Activated naive CD8-positive, alpha-beta T cell treated with anti-CD3 and anti-CD28 coated beads, Interleukin-2, amount 50 U/mL, for 16 hours (primary cell): ENCODE data around the gene FMNL3.

Experiments used
- DNase-seq: peaks from one replicate; pipeline ENCODE4 v3.0.0-alpha.2; 2020; ENCODE audit warnings: low read depth, low spot score

FMNL3 gene

DNA sequence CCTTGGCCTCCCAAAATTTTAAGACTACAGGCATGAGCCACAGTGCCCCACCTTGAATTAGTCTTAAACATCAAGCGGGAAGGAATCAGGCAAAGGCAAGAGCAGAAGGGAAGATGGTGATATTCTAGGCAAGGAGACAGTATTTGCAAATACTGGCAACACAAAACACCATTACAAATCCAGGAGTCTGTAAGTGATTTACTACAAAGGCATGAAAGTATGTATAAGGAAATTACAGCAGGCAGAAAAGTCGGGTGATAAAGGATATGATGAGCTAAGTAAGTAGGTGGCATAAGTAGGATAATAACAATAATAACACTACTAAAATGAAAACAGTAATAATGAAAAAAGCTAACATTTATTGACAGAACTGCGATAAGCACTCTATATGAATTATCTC is 28.5 kb downstream of the FMNL3 start:
- DNase-seq: no peak

DNA sequence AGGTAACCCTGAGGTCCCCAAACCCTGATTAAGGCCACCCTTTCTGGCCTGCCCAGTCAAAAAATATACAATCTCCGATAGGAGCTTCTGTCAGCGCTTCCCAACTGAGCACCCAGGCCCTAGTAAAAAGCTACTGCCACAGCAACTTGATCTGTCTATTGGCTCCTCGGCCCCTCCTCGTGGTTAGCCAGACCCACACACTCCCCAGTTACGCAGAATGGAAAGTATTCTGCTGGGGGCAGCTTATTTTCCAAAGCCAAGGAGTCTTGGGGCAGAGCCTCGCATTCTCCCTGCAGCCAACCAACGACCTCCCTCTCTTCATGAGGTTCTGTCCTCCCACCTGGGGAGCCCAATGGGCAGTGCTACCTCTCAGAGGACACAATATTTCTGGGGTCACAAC is 32.1 kb downstream of the FMNL3 start:
- no peak for DNase-seq

DNA sequence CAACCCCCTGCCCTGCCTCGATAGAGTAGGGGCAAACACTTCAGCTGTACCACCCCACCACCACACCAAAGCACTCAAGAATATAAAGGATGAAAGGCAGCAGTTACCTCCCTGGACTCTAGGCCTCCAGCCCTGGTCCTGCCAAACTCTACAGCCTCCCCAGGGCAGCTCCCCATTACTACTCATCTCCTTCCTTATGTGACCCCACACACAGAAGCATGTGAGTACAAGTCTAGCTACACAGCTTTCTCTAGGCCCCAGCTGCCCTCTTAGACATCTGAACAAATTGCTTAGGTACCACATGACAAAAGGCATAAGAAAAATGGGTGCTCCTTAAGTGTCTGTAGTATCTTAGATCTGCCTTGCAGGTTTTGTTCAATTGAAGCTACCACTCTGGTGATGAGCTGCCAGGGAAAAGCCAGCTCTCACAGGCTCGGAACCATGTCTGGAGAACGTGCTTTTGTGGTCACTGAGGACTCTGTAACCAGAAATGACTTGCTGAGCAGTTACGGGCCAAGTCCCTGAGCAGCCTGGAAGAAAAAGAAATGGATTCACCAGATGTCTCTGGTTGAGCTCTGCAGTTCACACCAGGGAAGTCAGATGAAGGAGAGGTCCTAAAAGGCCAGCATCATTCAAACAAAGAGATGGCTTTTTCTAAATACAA is 32.8 kb downstream of the FMNL3 start:
- DNase-seq: no peak

DNA sequence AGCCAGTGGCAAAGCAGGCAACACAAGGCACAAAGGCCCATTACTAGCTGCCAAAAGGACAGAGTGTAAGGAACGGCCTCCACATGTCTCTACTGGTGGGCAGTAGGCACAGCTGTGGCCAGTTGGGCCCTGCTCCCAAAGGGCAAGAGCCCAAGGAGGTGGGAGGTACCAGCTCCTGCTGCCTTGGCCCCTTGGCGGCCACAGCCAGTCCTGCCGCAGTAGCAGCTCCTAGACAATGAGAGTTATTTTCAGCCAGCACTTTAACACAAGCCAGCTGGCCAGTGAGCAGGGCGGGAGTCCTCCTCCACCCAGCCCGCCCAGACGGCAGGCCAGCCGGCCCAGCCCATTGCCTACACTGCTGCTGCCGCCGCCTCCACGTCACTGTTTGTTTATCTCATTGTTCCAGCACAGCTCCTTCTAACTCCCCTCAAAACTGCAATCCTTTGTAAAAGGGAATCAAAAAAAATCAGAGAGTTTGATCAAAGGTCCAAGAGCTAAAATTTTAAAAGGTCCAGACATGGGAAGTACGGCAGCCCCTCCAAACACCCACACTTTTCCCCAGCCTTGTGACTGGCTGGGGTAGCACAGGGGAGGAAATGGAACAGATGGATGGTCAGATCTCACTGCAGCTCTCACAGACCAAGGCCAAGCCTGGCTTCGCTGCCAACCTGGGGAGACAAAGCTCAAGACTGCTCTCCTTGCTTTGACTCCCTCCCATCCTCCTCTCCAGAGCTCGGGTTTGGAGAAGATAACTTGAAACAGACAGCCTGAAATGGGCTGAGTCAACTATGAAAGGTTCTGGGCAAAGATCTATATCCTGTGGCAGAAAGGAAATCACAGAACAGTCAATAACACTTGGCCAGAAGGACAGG is 33.5 kb downstream of the FMNL3 start:
- DNase-seq: no peak

DNA sequence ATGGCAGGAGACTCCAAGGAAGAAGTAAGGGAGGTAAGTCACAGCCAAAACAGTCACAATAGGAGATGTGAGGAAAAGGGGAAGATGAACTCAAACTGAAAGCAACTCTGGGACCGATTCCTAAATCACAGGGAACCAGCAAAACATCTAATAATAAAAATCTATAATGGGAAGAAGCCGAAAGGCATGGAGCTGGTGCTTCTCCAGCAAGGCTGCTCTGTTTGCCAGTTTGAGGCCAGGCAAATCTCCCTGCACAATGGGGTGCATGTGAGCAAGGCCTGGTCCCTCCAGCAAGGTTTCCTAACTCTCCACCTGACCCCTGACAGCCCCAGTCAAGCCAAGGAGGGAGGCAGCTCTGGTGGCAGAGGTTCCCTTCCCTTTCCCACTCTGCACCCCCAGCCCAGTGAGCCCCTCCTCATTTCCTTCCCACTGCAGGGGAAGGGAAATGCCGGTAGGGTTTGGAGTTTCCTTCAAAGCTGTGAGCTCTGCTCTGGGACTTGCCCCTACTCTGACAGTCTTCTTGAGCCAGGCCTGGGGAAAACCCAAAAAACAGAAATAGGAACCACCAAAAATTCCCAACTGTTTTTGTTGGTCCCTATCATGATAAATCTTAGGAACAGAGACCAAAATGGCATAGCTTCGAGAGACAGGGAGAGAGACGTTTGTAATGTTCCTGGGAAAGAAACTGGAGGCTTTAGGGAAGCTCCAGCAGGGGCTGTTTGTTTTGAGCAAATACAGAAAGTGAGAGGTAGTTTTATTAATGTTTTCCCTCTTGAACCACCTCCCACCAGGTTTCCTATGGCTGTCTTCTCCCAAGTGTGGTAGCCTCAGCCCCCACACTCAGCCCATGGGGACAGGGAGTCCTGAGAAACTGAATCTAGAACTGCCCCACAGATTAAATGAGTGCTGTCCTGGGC is 34.6 kb downstream of the FMNL3 start:
- no peak for DNase-seq

DNA sequence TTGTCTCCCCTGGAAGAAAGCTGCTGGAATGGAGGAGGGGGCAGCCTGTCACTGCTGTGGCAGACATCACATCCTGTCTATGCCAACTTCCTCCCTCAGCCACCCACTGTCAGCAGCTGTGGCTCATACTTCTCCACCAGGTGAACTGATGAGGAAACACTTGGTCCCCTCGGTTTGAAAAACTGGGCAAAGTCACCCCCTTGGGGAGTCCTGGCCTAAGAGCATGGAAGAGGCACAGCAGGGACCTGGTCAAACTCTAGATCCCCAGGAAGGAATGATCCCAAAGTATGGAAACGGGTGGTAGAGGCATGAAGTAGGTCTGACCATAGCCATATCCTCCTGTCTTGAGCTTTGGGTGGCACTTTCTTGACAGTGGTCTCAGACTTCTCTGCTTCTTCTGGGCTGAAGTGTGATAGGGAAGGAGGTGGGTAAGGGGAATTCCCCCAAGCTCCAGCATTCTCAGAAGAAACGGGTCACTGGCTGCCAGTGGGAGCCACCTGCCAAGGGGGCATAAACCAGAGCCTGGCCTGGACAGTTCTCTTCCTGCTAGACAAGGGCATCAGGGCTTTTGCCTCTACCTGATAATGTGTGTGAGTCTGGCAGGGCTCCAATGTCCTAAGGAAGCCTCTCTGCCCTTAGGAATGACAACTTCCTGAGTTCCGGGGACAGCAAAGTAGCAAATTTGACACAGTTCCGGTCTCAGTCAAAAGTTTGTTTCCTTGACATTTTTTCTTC is 36.0 kb downstream of the FMNL3 start:
- DNase-seq: no peak

DNA sequence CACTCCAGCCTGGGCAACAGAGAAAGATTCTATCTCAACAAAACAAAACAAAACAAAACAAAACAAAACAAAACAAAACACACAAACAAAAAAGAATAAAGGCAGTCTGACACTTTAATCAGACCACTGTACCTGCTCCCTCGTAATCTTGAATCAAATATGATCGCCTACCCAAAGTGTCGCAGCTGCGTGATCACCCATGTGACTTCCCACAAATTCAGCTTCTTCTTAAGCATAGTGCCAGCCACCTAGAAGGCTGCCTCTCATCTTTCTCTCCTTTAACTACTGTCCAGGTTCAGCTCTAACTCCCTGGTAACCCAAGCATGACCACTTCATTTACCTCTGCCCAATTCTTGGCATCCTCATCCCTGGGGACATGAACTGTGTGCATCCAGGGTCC is 37.4 kb downstream of the FMNL3 start:
- DNase-seq: no peak

DNA sequence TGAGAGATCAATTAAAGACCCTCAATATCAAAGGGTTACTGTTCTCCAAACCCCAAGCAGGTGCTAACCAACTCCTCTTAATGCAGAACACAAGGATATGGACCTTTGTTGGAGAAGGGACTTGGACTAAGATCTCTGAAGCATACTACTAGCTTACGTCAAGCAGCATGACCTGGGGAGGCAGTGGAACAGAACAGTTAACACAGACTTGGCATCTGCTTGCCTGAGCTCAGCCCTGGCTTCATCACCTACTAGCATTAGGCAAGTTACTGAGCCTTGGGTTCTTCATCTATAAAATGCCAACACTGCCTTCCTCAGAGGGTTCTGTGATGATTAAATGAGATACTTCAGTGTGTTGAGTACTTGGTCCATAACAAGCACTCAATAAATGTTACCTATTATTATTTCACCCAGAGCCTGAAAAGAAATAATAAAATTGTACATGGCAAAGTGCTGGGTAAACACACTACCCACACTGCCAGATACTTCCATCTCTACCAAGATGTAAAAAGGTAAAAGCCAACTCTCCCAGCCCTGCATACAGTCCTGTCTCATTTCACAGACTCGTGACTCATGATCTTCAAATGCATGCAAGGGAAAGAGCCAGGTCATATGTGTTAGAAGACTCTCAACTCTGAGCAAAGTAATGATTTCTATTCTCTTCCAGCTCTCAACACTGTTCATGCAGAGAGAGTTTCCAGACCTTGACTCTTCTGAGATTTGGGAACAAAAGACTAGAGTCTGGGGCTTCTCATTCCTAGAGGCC is 39.7 kb downstream of the FMNL3 start:
- no peak for DNase-seq

DNA sequence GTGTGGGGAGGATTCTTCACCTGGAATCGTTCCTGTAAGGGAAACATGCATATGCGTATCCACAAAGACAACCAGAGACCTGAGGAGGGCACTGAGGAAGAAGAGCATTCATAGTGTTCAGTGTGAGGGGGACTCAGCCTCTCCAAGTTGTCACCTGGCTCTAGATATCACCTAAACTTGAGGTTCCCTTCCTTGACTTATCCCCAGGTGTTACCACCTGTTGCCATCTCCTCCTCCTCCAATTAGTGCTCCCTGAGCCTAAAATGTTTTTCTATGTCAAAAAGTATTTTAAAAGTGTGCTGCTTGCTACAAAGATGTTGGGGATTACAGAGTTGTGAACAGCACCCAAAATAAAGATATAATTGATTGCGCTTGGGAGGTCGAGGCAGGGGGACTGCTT is 41.0 kb downstream of the FMNL3 start:
- no peak for DNase-seq

DNA sequence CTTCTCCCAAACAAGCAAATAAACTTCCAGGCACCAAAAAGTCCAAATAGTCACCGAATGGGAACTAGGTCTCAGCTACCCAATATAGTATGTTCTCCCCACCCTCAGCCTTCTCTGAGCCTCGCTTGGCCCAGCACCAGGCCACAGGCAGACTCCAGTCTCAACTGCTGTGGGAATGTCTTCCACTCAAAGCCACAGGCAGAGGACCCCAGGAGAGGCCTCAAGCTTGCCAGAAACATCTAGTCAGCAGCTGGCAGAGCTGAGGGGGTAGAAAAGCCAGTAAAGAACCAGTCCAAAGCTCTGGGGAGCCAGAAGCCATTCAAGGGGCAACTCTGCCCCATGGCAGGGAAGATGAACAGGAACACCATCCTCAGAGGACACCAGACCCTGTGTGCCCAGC is 41.8 kb downstream of the FMNL3 start:
- no peak for DNase-seq

DNA sequence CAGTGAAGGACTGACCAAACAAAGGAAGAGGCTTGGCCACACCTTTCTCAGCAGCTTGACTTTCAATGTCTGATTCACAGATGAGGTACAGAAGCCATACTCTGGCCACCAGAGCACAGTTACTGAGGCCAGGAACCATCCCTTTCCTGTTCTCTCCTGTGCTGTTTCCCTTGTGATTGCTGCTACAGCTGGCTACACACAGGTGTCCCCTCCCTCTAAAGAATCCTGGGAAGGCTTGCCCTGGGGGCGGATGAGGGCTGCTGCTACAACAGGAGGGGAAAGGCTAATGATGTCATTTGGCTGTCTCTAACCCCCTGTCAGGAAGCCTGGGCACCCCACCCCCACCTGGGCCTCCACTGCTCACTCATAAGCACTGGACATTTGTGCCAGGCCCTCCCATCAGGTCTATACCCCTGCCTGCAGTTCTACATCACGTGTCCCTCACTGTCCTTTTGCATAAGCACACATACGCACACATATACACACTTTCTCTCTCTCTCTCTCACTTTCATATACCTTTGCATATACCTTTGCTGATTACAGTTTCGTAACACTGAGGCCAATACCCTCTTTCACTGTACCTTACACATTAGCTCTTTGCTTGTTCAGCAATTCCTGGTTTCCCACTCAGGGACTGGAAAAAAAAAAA is 42.5 kb downstream of the FMNL3 start:
- no peak for DNase-seq

DNA sequence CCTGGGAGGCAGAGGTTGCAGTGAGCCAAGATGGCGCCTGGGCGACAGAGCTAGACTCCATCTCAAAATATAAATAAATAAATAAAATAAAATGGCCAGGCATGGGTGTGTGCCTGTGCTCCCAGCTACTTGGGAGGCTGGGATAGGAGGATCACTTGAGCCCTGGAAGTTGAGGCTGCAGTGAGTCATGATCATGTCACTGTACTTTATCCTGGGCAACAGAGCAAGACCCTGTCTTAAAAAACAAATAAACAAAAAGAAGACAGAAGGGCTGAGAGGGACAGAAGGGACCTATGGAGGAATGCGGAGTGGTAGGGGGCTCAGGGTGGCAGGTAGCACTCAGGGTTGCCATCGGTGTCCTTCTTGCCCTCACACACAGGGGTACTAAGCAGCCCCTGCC is 43.0 kb downstream of the FMNL3 start:
- DNase-seq: no peak

DNA sequence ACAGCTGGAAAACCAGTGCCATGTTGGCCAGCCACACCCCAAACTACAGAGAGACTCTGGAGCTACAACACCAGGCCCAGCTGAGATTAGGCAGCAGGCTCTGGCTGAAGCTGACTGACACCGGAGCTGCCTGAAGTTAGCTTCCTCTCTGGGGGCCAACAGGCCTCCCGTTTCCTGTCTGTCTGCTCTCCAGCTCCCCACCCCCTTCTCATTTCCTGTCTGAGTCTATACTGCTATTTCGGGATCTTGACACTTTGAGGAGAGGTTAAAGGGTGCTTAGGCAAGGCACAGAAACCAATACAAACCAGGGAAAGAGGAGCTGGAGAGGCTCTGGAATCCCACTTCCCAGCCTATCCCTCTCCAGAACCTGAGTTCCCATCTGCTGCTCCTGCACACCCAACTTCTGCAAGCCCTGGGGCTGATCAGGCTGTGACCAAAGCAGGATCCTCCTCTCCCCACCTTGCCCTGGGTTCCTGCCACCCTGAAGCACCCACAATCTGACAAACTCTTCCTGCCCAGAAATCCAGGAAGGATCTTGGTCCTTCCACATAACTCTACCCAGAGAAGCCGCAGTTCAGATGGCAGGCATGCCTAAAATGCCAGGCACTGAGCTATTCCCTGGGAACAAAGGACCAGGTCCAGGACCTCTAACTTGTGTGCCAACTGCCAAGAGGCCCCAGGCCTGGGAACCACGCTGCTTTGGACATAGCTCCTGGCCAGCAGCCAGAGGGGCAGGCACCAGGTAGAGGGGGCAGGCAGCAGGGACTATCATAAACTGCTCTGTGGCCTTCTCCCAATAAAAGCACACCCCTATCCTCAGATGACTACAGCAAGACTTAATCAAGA is 44.0 kb downstream of the FMNL3 start:
- DNase-seq: peak; percentile 44

DNA sequence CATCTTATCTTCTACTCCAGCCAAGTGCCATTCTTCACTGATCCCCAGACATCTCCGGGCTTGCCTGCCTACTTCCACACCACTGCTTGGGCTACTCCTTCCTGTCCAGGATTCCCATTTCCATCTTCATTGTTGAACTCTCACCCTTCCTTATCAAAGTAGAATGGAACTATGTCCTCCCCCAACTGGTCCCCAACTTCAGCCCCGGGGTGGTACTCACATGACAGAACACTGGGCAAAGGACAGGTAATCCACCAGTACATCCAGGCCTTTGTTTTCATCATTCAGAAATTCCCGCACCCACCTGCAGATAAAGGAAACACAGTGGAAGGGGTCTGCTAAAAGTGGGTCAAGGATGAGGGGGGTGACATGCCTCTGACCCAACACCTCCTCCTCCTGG is 45.5 kb downstream of the FMNL3 start:
- no peak for DNase-seq

DNA sequence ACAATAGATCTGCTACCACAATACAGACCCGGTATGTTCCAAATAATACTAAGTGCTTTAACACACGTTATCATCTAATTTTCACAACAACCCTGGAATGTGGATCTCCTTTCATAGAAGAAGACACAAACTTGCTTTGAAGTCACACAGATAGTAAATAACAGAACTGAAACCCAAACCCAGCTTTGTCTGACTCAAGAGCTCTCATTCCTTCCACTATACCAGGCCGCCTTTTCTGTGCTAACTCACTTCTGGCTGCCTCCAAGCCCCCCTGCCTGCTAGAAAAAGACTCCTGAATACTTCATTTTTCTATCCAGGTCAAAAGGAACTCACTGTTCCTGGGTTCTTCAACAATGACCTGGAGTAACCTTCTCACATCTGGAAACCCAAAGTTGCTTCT is 46.0 kb downstream of the FMNL3 start:
- no peak for DNase-seq

DNA sequence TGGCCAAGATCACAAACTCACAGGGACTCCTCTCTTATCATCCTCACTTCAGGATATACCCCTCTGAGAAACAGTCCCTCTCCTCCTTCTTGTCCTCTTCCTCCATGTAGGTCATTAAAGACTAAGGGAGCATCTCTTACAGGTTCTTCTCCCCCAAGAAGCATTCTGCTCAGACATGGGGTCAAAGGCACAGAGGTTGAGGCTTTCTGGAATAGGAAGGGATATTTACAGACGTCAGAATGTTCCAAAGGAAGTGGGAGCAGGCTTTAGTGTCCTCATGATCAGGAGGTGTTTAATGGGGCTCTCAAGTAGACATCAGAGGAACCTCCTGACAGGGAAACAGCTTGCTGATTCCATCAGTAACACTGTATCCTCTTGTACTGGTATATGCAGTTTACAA is 47.5 kb downstream of the FMNL3 start:
- no peak for DNase-seq

DNA sequence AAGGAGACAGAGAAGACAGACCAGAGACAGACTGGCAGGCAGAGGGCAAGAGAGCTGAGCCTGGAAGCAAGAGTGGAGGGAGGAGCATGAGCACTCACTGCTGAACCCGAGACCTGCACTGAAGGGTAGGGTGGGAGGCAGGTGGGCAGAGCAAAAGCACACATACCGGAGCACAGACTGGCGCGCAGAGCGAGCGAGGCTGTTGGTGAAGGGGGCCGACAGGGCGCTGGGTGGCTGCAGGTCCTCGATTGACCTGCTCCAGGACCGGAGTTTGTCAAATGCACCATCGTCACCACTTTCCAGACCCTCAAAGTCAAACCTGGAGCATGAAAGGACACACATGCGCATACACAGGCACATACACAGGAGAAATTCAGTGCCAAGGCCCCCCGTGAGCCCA is 48.9 kb downstream of the FMNL3 start:
- no peak for DNase-seq

DNA sequence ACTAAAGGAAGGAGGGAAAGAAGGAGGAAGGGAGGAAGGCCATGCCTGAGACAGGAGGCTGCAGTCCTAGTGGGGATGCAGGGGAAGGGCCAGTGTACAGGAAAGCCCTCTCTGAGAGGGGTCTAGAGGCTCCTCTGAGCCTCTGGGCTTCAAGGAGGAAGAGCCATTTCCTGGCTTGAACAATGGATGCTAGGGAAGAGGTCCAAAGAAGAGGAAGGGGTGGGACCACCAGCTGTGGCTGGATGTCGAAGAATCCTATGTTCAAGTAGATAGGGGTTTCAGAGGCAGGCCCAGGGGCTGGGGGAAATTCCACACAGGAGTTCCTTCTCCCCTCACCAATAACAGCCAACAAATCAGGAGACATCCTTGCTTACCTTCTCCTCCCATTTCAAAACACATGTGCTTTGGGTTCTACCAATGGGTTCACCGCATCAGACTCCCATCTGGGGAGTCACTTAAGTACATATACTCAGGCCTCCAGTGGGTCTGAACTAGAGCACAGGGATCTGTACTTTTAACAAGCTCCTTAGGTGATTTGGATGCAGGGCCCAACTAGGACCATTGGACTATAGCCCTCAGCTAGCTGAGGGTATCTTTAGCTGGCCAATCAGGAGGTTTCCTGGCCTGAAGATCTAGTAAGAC is 51.5 kb downstream of the FMNL3 start:
- no peak for DNase-seq

DNA sequence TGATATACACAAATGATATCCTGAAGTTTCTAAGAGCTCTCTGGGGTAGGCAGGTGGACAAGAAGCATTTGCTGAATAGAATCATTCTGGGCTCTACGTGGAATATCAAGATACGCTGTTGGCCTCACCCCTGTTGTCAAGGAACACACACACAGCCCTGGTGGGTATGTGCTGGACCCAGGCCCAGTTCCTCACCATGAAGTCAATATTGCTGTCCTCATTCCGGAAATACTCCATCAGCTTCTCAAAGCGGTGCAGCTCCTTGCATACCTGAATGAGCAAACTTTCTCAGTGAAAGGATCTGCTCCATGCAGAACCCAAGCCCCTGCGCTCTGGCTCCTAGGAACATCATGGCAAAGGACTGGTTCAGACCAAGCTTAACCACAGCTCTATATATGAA is 52.5 kb downstream of the FMNL3 start:
- no peak for DNase-seq
